GM12801 (cell line): ENCODE results near the gene WDR5.

Experiments used
- CTCF ChIP-seq: IDR thresholded peaks from one replicate; pipeline ENCODE4 v1.5.1; 2011; ENCODE audit warnings: control low read depth; ENCODE audit not compliant: insufficient read length; ENCODE audit errors: extremely low read depth

WDR5 gene

GRCh38 chr9:134173127-134174072 lies 37.5 kb downstream of the WDR5 start:
- no peak for TF ChIP-seq CTCF

GRCh38 chr9:134174073-134174449 lies 38.2 kb downstream of the WDR5 start:
- no peak for TF ChIP-seq CTCF

GRCh38 chr9:134174526-134175290 lies 38.8 kb downstream of the WDR5 start:
- no peak for TF ChIP-seq CTCF

- TF ChIP-seq CTCF: no peak
These were observed 39.5 kb downstream of the WDR5 start for GRCh38 chr9:134175291-134175807.

- no peak for TF ChIP-seq CTCF
These were observed 40.1 kb downstream of the WDR5 start for GRCh38 chr9:134175808-134176598.

- no peak for TF ChIP-seq CTCF
These were observed 40.7 kb downstream of the WDR5 start for GRCh38 chr9:134176599-134176968.

GRCh38 chr9:134177186-134177585 lies 41.3 kb downstream of the WDR5 start:
- TF ChIP-seq CTCF: no peak
